Fibroblast of skin of scalp (primary cell): ENCODE results near the gene SH3PXD2A.
"Not testable (repeated sequence)": the region's sequence is repeated elsewhere in the genome, so short reads cannot be mapped to it uniquely, and the experiment has no call there.

ENCODE experiments used
- DNase-seq: peaks from one replicate; pipeline ENCODE4 v3.0.0-alpha.2; 2013

The SH3PXD2A gene

DNA sequence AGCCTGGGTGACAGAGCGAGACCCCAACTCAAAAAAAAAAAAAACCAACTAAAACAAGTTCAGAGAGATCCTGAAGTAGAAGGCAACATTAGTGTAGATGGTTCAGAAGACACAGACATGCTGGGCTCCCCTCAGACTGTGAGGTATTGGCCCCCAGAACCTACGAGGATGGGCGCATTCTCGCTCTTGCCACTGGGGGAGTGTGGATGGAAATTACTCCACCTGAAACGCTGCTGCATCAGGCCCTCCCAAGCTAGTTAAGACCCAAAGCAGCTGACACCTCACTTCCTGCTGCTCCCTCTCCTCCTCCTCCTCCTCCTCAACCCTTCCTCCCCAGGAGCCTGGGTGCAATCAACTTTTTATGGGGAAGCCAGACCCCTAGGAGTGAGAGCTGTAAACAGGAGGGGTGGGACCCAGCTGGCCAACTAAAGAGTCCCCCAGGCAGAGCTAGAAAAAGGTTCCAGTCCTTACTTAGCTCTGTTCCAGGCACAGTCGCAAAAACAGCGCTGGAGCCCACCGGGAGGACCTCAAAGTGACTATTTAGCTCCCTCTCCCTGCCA, 7.4 kb downstream of the SH3PXD2A start:
- DNase-seq: no peak

DNA sequence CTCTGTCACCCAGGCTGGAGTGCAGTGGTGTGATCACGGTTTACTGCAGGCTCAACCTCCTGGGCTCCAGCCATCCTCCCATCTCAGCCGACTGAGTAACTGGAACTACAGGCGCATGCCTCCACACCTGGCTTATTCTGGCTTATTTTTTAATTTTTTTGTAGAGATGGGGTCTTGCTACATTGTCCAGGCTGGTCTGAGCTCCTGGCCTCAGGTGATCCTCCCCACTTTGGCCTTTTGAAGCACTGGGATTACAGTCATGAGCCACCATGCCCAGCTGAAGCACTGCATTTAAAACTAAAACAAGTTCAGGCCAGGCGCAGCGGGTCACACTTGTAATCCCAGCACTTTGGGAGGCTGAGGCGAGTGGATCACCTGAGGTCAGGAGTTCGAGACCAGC, 8.0 kb downstream of the SH3PXD2A start:
- no peak for DNase-seq

DNA sequence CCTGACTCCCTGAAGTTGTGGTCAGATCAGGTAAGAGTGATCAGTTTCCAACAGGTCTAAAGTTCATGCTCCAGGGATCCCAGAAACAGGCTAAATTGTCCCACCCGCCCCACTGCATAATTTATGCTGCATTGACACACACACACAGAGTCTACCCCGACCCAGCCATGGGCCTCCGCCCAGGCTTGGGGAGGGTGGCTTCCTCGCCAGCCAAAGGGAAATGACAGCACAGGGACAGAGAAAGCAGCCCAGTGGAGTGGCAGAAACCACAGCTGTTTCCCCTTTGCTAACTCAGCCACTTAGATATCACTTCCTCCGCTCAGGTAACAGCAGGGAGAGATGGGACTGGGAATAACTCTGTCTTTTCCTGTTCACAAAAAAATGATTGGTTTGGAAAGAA, 9.4 kb downstream of the SH3PXD2A start:
- no peak for DNase-seq

DNA sequence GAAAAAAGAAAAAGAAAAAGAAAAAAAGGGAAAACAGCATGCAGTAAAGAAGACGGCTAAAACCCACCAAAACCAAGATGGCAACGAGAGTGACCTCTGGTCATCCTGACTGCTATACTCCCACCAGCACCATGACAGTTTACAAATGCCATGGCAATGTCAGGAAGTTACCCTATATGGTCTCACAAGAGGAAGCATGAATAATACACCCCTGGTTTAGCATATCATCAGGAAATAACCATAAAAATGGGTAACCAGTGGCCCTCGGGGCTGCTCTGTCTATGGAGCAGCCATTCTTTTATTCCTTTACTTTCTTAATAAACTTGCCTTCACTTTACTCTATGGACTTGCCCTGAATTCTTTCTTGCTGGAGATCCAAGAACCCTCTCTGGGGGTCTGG, 10.0 kb downstream of the SH3PXD2A start:
- DNase-seq: not testable (repeated sequence)

DNA sequence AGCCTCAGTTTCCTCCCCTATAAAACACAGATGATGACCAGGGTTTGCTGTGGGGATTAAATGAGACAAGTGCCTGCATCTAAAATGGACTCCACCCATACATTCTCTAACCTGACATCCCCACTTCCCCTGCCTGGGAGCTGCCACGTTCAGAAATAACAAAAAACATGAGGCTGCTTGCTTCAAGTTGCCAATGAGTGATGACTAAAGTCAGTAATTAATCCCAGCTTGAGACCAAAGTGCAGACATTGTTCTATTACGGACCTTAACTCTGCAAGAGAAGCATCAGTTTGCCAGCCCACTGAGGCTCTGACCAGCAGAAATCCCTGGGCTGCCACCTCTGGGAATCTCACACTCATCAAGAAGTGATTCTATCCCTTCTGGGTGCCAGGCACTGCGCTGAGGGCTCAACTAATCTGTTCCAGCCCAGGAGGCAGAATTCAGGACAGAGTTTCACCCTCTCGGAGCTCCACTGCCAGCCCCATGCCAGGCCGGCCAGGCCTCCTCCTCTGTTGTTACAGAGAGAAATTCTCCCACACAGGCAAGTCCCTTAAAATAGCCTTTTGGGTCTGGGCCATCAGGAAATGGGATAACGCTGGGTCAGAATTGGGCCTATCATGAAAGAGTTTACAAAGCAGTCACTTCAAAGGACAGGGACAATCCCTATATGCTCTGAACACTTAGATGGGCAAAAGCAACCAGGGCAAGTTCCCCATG, 11.4 kb downstream of the SH3PXD2A start:
- peak; percentile 84 for DNase-seq

DNA sequence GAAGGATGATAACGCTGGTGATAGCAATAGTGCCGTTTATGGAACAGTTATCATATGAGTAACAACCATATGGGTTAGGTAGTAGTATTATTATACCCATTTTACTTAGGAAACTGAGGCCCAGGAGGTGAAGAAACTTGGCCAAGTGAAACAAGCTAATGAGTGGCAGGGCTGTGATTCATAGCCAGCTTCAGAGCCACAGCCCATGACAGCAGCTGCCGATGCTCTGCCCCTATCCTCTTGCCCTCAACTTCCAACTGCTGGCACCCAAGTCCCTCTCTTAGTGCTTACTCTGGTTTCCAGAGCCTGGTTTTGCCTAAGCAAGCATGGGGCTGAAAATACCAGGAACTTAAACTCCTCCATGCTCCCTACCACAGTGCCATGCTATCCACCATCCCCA, 12.3 kb downstream of the SH3PXD2A start:
- DNase-seq: no peak

DNA sequence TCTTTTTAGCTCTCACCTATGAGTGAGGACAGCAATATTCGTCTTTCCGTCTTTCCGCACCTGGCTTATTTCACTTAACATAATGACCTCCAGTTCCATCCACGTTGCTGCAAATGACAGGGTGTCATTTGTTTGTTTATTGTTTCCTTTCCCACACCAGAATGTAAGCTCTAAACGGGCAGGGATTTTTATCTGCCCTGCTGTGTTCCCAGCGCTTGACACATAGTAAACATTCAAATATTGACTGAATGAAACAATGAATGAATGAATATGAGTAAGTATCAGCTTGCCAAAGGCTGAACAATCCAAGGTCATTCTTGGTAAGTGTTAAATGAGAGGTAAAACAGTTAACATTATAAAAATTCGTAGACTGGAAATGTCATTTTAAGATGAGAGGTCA, 12.8 kb downstream of the SH3PXD2A start:
- no peak for DNase-seq

DNA sequence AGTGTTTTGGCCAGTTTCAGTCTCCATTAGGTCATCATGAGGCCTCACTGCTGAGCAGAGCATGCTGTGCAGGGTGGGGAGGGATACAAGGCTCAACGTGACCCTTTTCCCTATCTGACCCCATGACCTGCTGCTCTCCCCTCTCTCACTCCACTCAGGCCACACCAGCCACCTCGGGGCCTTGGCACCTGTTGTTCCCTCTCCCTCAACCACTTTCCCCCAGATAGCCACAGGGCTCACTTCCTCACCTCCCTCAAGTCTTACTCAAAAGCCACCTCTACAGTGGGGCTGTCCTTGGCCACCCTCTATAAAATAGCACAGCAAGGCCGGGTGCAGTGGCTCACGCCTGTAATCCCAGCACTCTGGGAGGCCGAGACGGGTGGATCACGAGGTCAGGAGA, 13.9 kb downstream of the SH3PXD2A start:
- DNase-seq: no peak

DNA sequence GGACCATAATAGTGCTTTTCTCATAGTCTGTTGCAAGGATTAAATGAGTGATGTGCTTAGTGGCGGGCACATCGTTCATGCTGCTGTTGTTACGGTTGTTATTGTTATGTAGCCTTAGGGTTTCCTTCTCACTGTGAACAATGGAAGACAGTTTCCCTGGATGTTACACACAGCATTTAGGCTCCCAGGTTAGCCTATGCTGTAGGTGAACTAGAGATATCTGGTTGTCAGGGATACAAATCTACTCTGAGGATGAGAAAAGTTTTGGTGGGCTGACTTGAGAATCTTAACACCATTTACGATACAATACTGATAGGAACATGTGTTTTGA, 14.7 kb downstream of the SH3PXD2A start:
- no peak for DNase-seq

DNA sequence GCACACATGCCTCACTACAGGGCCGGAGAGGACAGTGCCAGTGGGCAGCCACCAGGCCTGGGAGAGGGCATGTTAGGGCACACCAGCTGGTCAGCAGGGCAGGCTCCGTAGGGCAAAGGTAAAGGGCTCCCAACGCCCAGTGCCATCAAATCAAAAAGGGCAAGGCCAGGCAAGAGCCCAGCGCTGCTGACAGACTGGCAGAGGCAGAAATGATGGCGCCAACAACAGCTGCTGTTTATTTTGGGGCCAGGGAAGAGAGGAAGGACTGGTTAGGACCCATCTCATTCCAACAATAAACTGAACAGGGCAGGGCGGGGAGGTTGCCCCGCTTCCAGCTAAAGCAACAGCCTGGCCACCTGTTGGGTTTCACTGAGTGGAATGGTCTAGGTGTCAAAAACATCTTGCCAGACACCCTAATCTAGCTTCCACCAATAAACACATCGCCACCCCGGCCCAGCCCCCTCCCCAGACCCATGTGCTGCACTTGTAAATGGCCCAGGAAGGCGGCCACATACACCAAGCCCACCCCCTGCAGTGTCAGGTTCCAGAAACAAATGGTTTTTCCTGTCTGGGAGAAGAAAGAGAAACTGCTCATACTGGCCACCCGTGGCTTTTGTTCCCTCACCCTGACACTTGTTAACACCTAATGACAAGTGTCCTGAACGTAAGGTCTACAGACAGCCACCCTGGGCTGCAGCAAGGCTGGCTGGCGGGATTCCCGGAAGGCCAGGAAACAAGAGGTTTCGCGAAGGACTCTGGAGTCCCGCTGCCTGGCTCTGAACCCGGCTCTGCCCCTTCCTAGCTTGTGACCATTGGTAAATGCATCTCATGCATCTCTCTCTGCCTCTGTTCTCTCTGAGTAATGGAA, 15.3 kb downstream of the SH3PXD2A start:
- no peak for DNase-seq

DNA sequence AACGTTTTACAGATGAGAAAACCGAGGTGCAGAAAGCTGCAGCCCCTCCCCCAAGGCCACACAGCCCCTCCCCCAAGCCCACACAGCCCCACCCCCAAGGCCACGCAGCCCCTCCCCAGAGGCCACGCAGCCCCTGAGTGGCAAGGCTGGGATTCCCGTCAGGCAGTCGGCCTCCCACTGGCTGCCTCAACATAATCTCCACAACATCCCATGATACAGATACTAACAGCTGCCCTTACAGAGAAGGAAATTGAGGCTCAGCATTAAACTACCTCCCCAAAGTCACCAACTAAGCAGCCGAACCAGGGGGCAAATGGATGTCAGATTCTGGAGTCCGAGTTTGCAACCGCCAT, 15.9 kb downstream of the SH3PXD2A start:
- DNase-seq: no peak

DNA sequence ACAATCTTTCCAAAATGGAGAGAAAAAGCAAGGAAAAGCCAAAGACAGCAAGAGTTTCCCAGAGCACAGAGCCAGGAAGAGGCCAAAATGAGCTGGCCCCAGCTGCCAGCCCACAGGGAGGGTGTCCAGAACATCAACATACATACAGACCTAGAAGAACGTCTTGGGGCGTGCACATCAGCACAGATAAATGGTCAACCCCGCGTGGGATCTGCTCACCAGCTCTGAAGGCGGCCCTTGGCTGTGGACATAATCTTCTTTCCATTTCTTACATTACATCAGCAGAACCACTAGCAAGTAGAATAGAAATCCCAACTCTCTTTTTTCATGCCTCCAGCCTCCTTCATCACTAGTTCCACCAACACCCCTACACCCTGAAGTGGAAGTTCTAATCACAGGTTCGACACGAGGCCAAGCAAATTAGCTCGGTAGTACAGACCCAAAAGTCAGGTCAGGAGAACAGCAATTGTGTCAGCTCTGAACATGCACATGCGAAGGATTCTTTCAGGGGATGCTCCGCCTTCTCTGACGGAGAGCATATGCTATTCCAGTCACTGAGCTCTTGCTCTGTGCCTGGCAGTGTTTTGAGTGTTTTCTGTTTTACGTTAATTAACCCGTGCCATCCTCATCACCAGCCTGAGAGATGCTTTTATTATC, 16.4 kb downstream of the SH3PXD2A start:
- no peak for DNase-seq

DNA sequence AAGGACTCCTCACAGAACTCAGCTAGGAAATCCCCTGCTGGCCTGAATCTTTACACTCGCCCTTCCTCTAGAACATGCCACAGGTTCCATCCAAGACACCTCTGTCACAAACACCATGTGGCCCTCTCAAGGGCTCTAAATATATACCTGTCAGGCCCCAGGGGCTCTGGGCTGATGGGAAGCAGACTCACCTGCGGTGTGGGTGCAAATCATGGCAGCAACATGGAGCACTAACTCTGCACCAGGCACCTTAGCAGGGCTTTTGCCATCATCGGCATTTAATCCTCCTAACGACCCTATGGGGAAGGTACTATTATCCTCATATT, 17.3 kb downstream of the SH3PXD2A start:
- DNase-seq: no peak

DNA sequence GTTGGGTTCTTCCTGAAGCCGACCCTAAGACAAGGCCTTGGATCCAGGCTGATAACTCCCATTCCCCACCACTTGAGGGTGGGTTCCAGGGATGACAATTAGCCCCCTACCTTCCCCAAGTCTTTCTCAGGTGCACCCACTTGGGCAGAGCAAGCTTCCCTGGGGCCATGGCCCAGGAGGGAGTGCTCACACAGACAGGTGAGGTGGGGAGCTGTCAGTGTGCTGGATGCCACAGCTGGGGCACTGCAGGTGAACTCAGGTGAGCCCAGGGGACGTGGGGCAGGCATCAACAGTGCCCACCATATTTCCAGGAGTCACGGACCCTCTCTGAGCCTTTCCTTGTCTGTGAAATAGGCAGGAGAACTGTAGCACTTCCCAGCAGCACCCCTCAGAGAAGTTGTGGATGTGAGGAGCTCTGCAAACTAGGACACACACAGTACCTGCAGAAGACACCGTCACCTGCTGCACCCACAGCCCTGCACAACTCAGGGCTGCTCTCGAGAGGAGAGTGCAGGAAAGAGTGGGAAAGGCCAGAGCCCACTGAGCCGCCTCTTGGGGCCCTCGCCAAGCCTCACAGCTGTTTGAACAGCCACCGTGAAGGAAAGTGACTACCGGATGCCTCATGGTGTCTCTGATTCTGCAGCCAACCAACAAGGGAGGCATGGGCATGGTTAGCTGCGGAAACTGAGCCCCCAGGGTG, 17.9 kb downstream of the SH3PXD2A start:
- no peak for DNase-seq

DNA sequence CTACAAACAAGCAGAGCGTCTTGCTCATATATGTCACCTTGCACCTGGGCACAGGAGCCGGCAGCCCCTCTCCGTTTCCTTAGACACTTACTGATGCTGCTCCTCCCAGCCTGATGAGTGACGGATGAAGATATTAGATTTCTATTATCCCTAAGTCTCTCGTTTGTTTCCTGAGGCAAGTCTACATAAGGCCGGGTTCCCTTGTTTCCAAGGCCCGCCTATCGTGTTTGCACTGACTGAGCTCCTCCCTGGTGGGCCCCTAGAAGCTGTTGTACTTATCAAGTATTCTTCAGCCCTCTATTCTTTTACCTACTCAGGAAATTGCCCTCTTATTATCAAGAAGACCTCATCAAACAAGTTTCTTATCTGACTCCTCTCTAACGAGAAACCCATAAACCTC, 18.5 kb downstream of the SH3PXD2A start:
- no peak for DNase-seq

DNA sequence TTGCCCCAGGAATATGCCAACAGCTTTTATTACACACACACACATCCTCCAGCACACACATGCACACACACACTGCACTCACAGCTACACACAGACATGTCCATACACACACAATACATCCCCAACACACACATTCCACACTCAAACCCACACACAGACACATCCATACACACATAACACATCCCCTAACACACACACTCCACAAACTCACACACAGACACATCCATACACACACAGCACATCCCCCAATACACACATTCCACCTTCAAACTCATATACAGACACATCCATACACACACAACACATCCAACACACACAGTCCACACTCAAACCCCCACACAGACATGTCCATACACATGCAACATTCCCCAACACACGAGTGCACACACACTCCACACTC, 19.1 kb downstream of the SH3PXD2A start:
- DNase-seq: no peak

DNA sequence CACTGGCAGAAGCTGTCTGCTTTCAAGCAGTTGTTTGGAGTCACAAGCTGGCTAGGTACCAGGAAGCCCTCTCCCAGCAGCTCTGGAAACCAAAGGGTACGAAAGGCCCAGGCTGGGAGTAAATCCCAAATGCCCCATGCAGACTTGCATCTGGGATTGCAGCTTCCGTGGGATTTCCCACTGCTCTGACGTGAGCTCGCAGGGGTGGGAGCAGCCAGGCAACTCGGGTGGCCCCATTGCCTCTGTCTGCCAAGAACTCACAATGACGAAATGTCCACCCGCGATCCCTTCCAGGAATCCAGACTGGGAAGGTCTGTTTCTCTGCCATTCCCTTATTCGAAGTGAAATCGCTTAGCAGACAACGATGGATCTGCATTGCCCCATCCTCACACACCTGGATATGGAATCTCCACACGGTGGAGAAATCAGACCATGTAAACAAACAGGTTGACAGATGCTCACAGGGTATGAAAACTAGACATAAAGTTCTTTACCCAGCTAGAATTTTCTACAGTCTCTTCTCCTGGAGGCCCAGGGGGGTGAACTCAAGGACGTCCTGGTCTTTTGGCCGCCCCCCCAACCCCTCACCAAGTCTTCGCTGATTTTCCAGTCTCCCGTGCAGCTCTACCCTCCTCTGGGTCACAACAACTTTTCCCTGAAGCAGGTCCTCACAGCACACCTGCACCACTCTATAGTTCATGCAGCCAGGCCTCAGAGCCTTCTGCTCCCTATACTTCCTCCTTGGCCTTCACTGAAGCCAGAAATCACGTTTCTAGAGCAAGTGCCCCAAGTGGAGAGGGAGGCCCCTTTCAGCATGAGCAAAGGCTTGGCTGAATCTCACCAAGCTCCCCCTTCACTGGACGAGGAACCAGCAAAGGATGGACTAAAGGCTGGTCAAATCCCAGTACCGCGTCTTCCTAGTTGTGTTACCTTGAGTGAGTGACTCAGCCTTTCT, 20.0 kb downstream of the SH3PXD2A start:
- DNase-seq: peak; percentile 48

DNA sequence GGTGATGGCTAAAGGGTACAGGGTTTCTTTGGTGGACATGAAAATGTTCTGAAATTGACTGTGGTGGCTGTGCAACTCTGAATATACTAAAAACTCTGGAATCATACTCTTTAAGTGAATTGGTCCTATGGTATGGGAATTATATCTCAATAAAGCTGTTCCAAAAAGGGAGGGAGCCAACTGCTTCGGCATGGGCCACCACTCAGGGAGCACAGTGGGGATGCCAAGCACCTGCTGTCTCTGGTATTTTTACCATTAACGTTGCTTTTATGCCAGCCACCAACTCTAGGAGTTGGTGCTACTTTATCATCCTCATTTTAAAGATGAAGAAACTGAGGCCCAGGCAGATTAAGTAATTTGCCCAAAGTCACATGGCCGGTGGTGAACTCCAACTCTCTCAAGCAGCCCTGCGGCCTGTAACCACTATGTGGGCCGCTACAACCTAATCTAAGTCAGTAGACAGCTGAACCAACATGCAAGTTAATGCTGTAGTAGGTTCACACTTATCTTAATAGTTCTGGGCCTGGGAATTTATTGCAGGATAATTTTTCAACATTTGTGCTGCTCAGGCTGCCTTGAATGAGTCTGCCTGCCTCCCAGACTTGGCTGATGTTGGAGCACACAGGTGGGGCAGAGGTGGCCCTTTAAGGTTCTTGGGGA, 20.8 kb downstream of the SH3PXD2A start:
- no peak for DNase-seq

DNA sequence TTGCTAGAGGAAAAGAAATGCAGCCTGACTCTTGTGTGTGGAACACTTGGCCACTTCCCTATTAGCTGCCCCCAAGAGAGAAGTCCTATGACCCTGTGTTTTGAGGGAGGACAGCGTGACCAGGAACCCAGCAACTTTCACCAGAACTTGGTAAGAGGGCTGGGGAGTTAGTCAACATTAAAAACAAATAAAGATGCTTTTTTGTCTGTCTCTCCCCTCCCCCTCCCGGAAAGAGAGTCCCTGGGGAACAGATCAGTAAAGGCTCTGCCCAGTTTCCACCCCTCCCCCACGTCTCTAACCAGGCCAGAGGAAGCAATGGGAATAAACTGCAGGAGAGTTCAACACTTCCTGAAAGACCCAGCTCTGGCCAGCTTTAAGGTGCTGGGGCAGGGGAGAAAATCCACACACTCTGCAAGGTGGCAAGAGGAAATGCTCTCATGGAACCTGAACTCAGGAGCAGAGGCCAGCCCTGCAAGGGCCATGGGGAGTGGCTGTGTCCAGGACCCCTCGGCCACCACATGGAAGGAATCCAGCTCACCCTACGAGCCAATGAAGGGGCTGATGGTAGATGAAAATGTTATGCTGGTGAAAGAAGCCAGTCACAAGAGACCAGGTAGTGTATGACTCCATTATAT, 21.5 kb downstream of the SH3PXD2A start:
- DNase-seq: peak; percentile 53

DNA sequence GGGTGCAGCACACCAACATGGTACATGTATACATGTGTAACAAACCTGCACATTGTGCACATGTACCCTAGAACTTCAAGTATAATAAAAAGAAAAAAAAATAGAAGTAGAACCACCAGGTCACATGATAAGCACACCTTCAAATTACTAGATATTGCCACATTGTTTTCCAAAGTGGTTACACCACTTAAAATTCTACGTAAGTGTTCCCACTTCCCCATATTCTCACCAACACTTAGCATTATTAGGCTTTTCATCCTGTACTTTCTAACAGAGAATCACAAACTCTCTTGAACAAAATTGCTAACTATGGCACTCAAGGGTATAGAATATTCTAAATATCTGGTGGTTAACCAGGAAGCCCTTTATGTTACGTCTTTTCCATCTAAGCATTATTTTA, 22.6 kb downstream of the SH3PXD2A start:
- DNase-seq: no peak
